ENCODE measurements around the gene HS3ST2.

DNA sequence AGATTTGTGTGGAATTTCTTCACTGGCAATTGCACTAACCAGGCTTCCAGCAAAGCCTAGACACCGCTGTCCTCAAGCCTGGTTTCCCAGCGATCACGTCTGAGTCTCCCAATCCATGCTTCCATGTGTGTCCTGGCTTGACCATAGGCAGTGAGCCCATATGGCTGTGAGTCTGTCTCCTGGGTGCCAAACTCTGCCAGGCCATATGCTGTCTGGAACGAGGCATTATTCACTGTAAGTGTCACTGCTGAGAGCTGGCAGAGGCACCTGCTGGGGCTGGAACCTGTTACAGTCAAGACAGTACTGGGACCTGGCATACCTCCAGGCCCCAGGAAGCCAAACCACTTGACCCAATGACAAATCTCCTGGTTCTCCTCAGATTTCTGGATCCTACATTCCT is 60.4 kb downstream of the HS3ST2 start:
- TF ChIP-seq POLR2A (IDR thresholded peaks at IDR 0.05), result no peak
- TF ChIP-seq, protein P1, sequence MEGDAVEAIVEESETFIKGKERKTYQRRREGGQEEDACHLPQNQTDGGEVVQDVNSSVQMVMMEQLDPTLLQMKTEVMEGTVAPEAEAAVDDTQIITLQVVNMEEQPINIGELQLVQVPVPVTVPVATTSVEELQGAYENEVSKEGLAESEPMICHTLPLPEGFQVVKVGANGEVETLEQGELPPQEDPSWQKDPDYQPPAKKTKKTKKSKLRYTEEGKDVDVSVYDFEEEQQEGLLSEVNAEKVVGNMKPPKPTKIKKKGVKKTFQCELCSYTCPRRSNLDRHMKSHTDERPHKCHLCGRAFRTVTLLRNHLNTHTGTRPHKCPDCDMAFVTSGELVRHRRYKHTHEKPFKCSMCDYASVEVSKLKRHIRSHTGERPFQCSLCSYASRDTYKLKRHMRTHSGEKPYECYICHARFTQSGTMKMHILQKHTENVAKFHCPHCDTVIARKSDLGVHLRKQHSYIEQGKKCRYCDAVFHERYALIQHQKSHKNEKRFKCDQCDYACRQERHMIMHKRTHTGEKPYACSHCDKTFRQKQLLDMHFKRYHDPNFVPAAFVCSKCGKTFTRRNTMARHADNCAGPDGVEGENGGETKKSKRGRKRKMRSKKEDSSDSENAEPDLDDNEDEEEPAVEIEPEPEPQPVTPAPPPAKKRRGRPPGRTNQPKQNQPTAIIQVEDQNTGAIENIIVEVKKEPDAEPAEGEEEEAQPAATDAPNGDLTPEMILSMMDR (IDR thresholded peaks at IDR 0.05), result no peak
